HepG2 (cell line): ENCODE data around the gene RNF114. TPM values are rescaled to one million over a fixed set of nuclear protein-coding genes. Genes with fewer than 3 reads are reported as not detected.

Source experiments
- ADNP ChIP-seq: sonication (generic); formaldehyde crosslinking; IDR thresholded peaks from 2 replicates; pipeline ENCODE4 v1.4.0; 2020; ENCODE audit warnings: missing genetic modification reagents
- AGO2 ChIP-seq: fragments of 200-400 bp; formaldehyde crosslinking; optimal IDR thresholded peaks from 2 replicates; pipeline ENCODE3; 2017; ENCODE audit warnings: mild to moderate bottlenecking, low read depth, low read length, moderate library complexity
- AKAP8 ChIP-seq: sonication (generic); formaldehyde crosslinking; IDR thresholded peaks from 2 replicates; pipeline ENCODE4 v1.5.1; 2020; ENCODE audit warnings: mild to moderate bottlenecking, missing genetic modification reagents
- ATF7 ChIP-seq, 2 experiments: fragments of 450-650 bp in 1 of 2; sonication (generic) in 1 of 2; formaldehyde crosslinking in 1 of 2; IDR thresholded peaks; 2 replicates each; pipeline versions ENCODE4 v1.4.0 to v1.6.1; 2016 to 2020; ENCODE audit warnings: antibody characterized with exemption in 1 of 2, mild to moderate bottlenecking in 1 of 2, missing genetic modification reagents in 1 of 2
- HNF4G ChIP-seq, 2 experiments: sonication (generic) in 1 of 2; formaldehyde crosslinking in 1 of 2; IDR thresholded peaks; 2 replicates each; pipeline versions ENCODE4 v1.4.0 to v1.6.1; 2011 to 2020; ENCODE audit warnings: borderline replicate concordance in 2 of 2, low read depth in 2 of 2, mild to moderate bottlenecking in 2 of 2, low read length in 1 of 2, missing genetic modification reagents in 1 of 2, moderate library complexity in 1 of 2
- MEIS1 ChIP-seq: sonication (generic); formaldehyde crosslinking; IDR thresholded peaks from 2 replicates; pipeline ENCODE4 v1.9.0; 2021; ENCODE audit warnings: mild to moderate bottlenecking, missing genetic modification reagents, moderate library complexity, borderline replicate concordance
- MIER2 ChIP-seq: IDR thresholded peaks from 2 replicates; pipeline ENCODE4 v1.6.1; 2016; ENCODE audit warnings: missing biosample characterization, missing genetic modification reagents
- RAD21 ChIP-seq: fragments of 450-650 bp; formaldehyde crosslinking; IDR thresholded peaks from 2 replicates; pipeline ENCODE4 v1.5.0; 2020; ENCODE audit warnings: mild to moderate bottlenecking
- TBP ChIP-seq: sonication (generic); formaldehyde crosslinking; IDR thresholded peaks from 2 replicates; pipeline ENCODE4 v1.5.0; 2020; ENCODE audit warnings: missing genetic modification reagents
- ZBTB21 ChIP-seq: sonication (generic); formaldehyde crosslinking; IDR thresholded peaks from 2 replicates; pipeline ENCODE4 v1.4.0; 2020; ENCODE audit warnings: missing genetic modification reagents
- ZKSCAN5 ChIP-seq: sonication (generic); formaldehyde crosslinking; IDR thresholded peaks from 2 replicates; pipeline ENCODE4 v1.5.1; 2020; ENCODE audit warnings: mild to moderate bottlenecking, missing genetic modification reagents
- ZNF263 ChIP-seq: sonication (generic); formaldehyde crosslinking; IDR thresholded peaks from 2 replicates; pipeline ENCODE4 v1.4.0; 2020; ENCODE audit warnings: missing genetic modification reagents
- ZNF891 ChIP-seq: sonication (generic); formaldehyde crosslinking; IDR thresholded peaks from 2 replicates; pipeline ENCODE4 v1.5.0; 2020; ENCODE audit warnings: mild to moderate bottlenecking, missing genetic modification reagents
- polyA plus RNA-seq, 8 experiments: library from polyadenylated mRNA; depleted of rRNA in 3 of 8; stranded (reverse) in 7 of 8; unstranded in 1 of 8; fragments of >200 nt; fragmentation: Illumina TruSeq in 4 of 8; extraction: Trizol in 4 of 8; gene quantifications; 2 replicates each; pipeline versions ENCODE4 v1.2.1 to v1.2.3, GENCODE V29; 2011 to 2016; ENCODE audit warnings: low read depth in 4 of 8, missing spikeins in 1 of 8, mixed read lengths in 1 of 8; ENCODE audit not compliant: insufficient read depth in 1 of 8
- total RNA-seq, 5 experiments: library from RNA; depleted of rRNA; stranded (reverse); fragments of >200 nt; fragmentation: Illumina TruSeq; extraction: Trizol; gene quantifications; 2 replicates each; pipeline ENCODE4 v1.2.3, GENCODE V29; 2016; ENCODE audit warnings: low read depth in 1 of 5
- TF ChIP-seq, protein P1 (sequence below): sonication (generic); formaldehyde crosslinking; IDR thresholded peaks from 2 replicates; pipeline ENCODE4 v1.5.1; 2020; ENCODE audit warnings: missing genetic modification reagents, mild to moderate bottlenecking, borderline replicate concordance
- TF ChIP-seq, protein P2 (sequence below): sonication (generic); formaldehyde crosslinking; IDR thresholded peaks from 2 replicates; pipeline ENCODE4 v1.8.1; 2022; ENCODE audit warnings: mild to moderate bottlenecking, missing genetic modification reagents
- TF ChIP-seq, protein P3 (sequence below): sonication (generic); formaldehyde crosslinking; IDR thresholded peaks from 2 replicates; pipeline ENCODE4 v1.4.0; 2020; ENCODE audit warnings: missing genetic modification reagents, borderline replicate concordance
- TF ChIP-seq, protein P4 (sequence below): IDR thresholded peaks from 2 replicates; pipeline ENCODE4 v1.6.1; 2012; ENCODE audit warnings: low read length, improper control_type of control experiment

RNF114 gene
- total and polyA plus RNA-seq, 2 of the 13 experiments (the other 11 are each of a cell fraction or from before 2014, with no cell fraction given), result 119 to 126 TPM

DNA sequence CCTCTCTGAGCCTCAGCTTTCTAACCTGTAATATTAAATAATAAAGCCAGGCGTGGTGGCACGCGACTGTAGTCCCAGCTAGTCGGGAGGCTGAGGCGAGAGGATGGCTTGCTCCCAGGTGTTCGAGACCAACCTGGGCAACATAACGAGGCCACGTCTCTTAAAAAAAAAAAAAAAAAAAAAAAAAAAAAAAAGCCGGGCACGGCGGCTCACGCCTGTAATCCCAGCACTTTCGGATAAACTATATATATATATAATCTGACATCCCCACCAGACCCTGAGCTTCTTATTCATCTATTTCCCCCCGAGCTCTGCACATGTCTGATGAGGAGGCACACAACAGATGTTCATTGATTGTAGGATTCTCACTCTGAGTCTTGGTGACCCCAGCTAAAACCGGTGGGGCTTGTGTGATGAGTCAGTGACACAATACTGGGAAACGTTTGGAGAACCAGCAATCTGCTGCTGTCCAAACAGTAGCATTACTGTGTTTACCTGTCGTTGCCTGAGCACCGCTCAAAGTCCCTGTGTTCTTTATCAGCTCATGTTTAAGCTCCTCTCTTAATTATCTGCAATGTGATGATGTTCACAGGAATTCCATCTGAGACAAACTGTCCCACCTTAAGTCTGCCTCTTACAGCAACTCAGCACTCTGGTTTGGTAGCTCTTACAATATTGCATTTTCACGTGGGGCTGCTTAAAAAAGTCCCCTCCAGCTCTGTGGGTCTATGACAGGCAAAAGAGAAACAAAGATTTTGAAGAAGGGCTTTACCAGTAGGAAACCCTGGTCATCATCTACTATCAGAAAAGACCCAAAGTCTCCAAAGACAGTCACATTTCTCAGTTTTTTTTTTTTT lies 19.8 kb upstream of the RNF114 start (continued):
- TF ChIP-seq, protein P1, sequence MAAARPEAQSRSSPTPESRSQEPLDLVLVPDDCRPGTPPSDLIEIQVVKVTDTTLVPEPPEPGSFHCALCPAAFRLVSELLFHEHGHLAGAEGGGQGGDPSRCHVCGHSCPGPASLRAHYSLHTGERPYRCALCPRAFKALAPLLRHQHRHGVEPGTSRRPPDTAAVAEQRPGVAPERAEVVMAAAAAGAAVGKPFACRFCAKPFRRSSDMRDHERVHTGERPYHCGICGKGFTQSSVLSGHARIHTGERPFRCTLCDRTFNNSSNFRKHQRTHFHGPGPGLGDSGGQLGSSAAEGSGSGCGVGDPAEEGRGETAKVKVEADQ (CRISPR knock-in tag), result no peak
- TF ChIP-seq, protein P2, sequence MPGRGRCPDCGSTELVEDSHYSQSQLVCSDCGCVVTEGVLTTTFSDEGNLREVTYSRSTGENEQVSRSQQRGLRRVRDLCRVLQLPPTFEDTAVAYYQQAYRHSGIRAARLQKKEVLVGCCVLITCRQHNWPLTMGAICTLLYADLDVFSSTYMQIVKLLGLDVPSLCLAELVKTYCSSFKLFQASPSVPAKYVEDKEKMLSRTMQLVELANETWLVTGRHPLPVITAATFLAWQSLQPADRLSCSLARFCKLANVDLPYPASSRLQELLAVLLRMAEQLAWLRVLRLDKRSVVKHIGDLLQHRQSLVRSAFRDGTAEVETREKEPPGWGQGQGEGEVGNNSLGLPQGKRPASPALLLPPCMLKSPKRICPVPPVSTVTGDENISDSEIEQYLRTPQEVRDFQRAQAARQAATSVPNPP, result peak; percentile 36; the same call in 1 of the 2 replicates
- TF ChIP-seq MEIS1 (CRISPR knock-in tag) (no peak; the same call in 1 of the 2 replicates), MIER2 (CRISPR knock-in tag) (peak; percentile 80; the same call in 1 of the 2 replicates), ZBTB21 (peak; percentile 40; the same call in 1 of the 2 replicates), HNF4G (IDR thresholded peaks at IDR 0.05; ENCODE audit: borderline replicate concordance, low read depth, low read length) (peak; percentile 98), HNF4G (CRISPR knock-in tag; IDR thresholded peaks at IDR 0.05; ENCODE audit: borderline replicate concordance, low read depth) (peak; percentile 89), RAD21 (CRISPR knock-in tag) (0 out of 2 replicates have a peak, but pooled peaks have one; percentile 18), AGO2 (no peak), TBP (no peak), ZNF263 (CRISPR knock-in tag) (no peak), ZKSCAN5 (CRISPR knock-in tag) (no peak), AKAP8 (CRISPR knock-in tag) (peak; percentile 0), ADNP (CRISPR knock-in tag) (no peak), ZNF891 (CRISPR knock-in tag) (no peak), ATF7 (IDR thresholded peaks at IDR 0.05) (peak; percentile 45; the same call in 1 of the 2 replicates), ATF7 (CRISPR knock-in tag; IDR thresholded peaks at IDR 0.05) (peak; percentile 80; the same call in 1 of the 2 replicates)
- TF ChIP-seq, protein P3, sequence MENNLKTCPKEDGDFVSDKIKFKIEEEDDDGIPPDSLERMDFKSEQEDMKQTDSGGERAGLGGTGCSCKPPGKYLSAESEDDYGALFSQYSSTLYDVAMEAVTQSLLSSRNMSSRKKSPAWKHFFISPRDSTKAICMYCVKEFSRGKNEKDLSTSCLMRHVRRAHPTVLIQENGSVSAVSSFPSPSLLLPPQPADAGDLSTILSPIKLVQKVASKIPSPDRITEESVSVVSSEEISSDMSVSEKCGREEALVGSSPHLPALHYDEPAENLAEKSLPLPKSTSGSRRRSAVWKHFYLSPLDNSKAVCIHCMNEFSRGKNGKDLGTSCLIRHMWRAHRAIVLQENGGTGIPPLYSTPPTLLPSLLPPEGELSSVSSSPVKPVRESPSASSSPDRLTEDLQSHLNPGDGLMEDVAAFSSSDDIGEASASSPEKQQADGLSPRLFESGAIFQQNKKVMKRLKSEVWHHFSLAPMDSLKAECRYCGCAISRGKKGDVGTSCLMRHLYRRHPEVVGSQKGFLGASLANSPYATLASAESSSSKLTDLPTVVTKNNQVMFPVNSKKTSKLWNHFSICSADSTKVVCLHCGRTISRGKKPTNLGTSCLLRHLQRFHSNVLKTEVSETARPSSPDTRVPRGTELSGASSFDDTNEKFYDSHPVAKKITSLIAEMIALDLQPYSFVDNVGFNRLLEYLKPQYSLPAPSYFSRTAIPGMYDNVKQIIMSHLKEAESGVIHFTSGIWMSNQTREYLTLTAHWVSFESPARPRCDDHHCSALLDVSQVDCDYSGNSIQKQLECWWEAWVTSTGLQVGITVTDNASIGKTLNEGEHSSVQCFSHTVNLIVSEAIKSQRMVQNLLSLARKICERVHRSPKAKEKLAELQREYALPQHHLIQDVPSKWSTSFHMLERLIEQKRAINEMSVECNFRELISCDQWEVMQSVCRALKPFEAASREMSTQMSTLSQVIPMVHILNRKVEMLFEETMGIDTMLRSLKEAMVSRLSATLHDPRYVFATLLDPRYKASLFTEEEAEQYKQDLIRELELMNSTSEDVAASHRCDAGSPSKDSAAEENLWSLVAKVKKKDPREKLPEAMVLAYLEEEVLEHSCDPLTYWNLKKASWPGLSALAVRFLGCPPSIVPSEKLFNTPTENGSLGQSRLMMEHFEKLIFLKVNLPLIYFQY, result peak; percentile 66
- TF ChIP-seq, protein P4, sequence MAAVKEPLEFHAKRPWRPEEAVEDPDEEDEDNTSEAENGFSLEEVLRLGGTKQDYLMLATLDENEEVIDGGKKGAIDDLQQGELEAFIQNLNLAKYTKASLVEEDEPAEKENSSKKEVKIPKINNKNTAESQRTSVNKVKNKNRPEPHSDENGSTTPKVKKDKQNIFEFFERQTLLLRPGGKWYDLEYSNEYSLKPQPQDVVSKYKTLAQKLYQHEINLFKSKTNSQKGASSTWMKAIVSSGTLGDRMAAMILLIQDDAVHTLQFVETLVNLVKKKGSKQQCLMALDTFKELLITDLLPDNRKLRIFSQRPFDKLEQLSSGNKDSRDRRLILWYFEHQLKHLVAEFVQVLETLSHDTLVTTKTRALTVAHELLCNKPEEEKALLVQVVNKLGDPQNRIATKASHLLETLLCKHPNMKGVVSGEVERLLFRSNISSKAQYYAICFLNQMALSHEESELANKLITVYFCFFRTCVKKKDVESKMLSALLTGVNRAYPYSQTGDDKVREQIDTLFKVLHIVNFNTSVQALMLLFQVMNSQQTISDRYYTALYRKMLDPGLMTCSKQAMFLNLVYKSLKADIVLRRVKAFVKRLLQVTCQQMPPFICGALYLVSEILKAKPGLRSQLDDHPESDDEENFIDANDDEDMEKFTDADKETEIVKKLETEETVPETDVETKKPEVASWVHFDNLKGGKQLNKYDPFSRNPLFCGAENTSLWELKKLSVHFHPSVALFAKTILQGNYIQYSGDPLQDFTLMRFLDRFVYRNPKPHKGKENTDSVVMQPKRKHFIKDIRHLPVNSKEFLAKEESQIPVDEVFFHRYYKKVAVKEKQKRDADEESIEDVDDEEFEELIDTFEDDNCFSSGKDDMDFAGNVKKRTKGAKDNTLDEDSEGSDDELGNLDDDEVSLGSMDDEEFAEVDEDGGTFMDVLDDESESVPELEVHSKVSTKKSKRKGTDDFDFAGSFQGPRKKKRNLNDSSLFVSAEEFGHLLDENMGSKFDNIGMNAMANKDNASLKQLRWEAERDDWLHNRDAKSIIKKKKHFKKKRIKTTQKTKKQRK, result no peak
